CD4-positive, alpha-beta memory T cell (primary cell): ENCODE results near the gene FBXW8. TPM values are rescaled to one million over a fixed set of nuclear protein-coding genes. Genes with fewer than 3 reads are reported as not detected.

ENCODE experiments used
- CTCF ChIA-PET: fragments of 350-600 bp; sonication (Branson Sonifier 250); formaldehyde crosslinking; loops from one replicate; lab custom pipeline; 2021; ENCODE audit warnings: inconsistent platforms; ENCODE audit not compliant: partially characterized antibody; lab: Charles Lee
- POLR2A ChIA-PET: fragments of 350-600 bp; sonication (Branson Sonifier 250); formaldehyde crosslinking; loops from one replicate; lab custom pipeline; 2021; ENCODE audit not compliant: partially characterized antibody; lab: Charles Lee
- DNase-seq, 5 donors: peaks; one replicate each; pipeline versions ENCODE4 v3.0.0 to v3.0.0-alpha.2; 2020 to 2022; ENCODE audit warnings: mixed read lengths in 1 of 5
- H3K27ac ChIP-seq: one replicate; pipeline ENCODE4 v1.7.0; 2013; ENCODE audit warnings: low read depth, low read length
- H3K27me3 ChIP-seq: 2 replicates; pipeline ENCODE4 v1.7.0; 2013; ENCODE audit warnings: mild to moderate bottlenecking, low read length, moderate library complexity; ENCODE audit not compliant: insufficient read depth
- H3K36me3 ChIP-seq: 2 replicates; pipeline ENCODE4 v1.7.0; 2013; ENCODE audit warnings: mild to moderate bottlenecking, low read length, moderate library complexity; ENCODE audit not compliant: insufficient read depth
- H3K4me1 ChIP-seq: 2 replicates; pipeline ENCODE4 v1.7.0; 2013; ENCODE audit warnings: mild to moderate bottlenecking, low read length, moderate library complexity; ENCODE audit not compliant: insufficient read depth
- H3K4me3 ChIP-seq, 2 donors: one replicate each; pipeline ENCODE4 v1.7.0; 2013; ENCODE audit warnings: low read length in 2 of 2, mild to moderate bottlenecking in 1 of 2
- H3K9me3 ChIP-seq, 2 donors: one replicate each; pipeline ENCODE4 v1.7.0; 2013; ENCODE audit warnings: low read length in 2 of 2, control low read depth in 1 of 2; ENCODE audit not compliant: control insufficient read depth in 1 of 2
- H3K27ac Mint-ChIP-seq, 7 donors: one replicate each; pipeline ENCODE4 v1.8.0; 2020 to 2021; ENCODE audit warnings: mixed read lengths in 7 of 7, mild to moderate bottlenecking in 6 of 7, inconsistent platforms in 3 of 7, moderate library complexity in 3 of 7
- H3K27me3 Mint-ChIP-seq, 2 donors: one replicate each; pipeline ENCODE4 v1.8.0; 2020 to 2021; ENCODE audit warnings: mixed read lengths in 2 of 2
- H3K36me3 Mint-ChIP-seq, 2 donors: one replicate each; pipeline ENCODE4 v1.8.0; 2020 to 2021; ENCODE audit warnings: mixed read lengths in 2 of 2, inconsistent platforms in 1 of 2, mild to moderate bottlenecking in 1 of 2
- H3K4me1 Mint-ChIP-seq, 4 donors: one replicate each; pipeline ENCODE4 v1.8.0; 2020 to 2021; ENCODE audit warnings: mixed read lengths in 4 of 4, mild to moderate bottlenecking in 1 of 4
- H3K4me3 Mint-ChIP-seq, 8 donors: one replicate each; pipeline ENCODE4 v1.8.0; 2020 to 2021; ENCODE audit warnings: mixed read lengths in 8 of 8, mild to moderate bottlenecking in 7 of 8, moderate library complexity in 6 of 8, inconsistent platforms in 3 of 8
- H3K9me3 Mint-ChIP-seq, 8 donors: one replicate each; pipeline ENCODE4 v1.8.0; 2020 to 2021; ENCODE audit warnings: mixed read lengths in 8 of 8, mild to moderate bottlenecking in 5 of 8, inconsistent platforms in 3 of 8, moderate library complexity in 1 of 8
- intact Hi-C: fragments of 100-400 bp; cut with micrococcal nuclease; formaldehyde crosslinking; loops from one replicate; pipeline ENCODE4 v1.15.1; 2023
- polyA plus RNA-seq, 2 donors: library from polyadenylated mRNA; unstranded; fragments of 300-500 nt; fragmentation: Illumina TruSeq; gene quantifications; one replicate each; pipeline ENCODE4 v1.2.3, GENCODE V29; 2021
- total RNA-seq, 2 experiments: library from RNA; stranded (reverse); gene quantifications; one replicate each; pipeline ENCODE4 v1.2.3, GENCODE V29; 2021

Gene FBXW8
- total and polyA plus RNA-seq, 4 experiments from 2014 or later: 2.3 to 10.2 (median 7.0) TPM

GRCh38 chr12:117039891-117040309 lies 129.2 kb downstream of the FBXW8 start:
- H3K36me3 Mint-ChIP-seq: no peaks in the 10 kb centered on the region
- Histone ChIP-seq H3K27me3 (no peaks in the 10 kb centered on the region), H3K4me3 (no peak overlapping the region), H3K4me1 (no peaks in the 10 kb centered on the region), H3K36me3 (no peaks in the 10 kb centered on the region), H3K27ac (no peak overlapping the region), H3K9me3 (no peaks in the 10 kb centered on the region)
- intact Hi-C loops: no loop called here
- H3K27ac Mint-ChIP-seq: no peak overlapping the region
- no peak overlapping the region for H3K4me3 Mint-ChIP-seq
- CTCF ChIA-PET: no interaction called here
- no peaks in the 10 kb centered on the region for H3K4me1 Mint-ChIP-seq
- POLR2A ChIA-PET: no interaction called here
- no peaks in the 10 kb centered on the region for H3K9me3 Mint-ChIP-seq
- DNase-seq: no peak
- H3K27me3 Mint-ChIP-seq: no peaks in the 10 kb centered on the region

DNA sequence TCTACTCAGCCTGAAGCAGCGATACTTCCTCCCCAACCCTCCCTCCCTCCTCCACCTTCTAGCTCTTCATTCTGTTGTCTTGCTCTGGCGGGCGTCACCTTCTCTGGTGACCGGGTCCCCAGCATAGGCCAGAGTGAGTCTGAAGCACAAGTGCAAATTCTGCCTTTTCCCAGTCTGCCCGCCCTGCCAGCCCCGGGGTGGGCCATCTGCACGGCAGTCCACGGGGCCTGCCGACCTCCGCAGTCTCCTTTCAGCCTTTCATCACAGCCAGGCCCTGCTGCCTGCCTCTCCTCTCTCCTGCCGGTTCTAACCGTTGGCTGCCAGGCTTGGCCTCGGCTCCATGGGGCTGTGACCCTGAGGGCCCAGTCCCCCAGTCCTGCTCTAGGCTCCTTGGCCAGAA lies 129.7 kb downstream of the FBXW8 start:
- H3K9me3 ChIP-seq: no peaks in the 10 kb centered on the region
- no peak overlapping the region for H3K4me3 ChIP-seq
- intact Hi-C loops: no loop called here
- CTCF ChIA-PET: no interaction called here
- H3K27ac ChIP-seq: no peak overlapping the region
- no peaks in the 10 kb centered on the region for H3K4me1 ChIP-seq
- Mint-ChIP-seq H3K27me3 (no peaks in the 10 kb centered on the region), H3K4me3 (no peak overlapping the region), H3K4me1 (no peaks in the 10 kb centered on the region), H3K27ac (no peak overlapping the region), H3K9me3 (no peaks in the 10 kb centered on the region), H3K36me3 (no peaks in the 10 kb centered on the region)
- no peak for DNase-seq
- H3K36me3 ChIP-seq: no peaks in the 10 kb centered on the region
- POLR2A ChIA-PET: no interaction called here
- no peaks in the 10 kb centered on the region for H3K27me3 ChIP-seq

- Mint-ChIP-seq H3K36me3 (no peaks in the 10 kb centered on the region), H3K27me3 (no peaks in the 10 kb centered on the region), H3K4me1 (no peaks in the 10 kb centered on the region), H3K4me3 (no peak overlapping the region), H3K27ac (no peak overlapping the region), H3K9me3 (no peaks in the 10 kb centered on the region)
- ChIA-PET POLR2A (no interaction called here), CTCF (no interaction called here)
- Histone ChIP-seq H3K4me1 (no peaks in the 10 kb centered on the region), H3K36me3 (no peaks in the 10 kb centered on the region), H3K4me3 (no peak overlapping the region), H3K27me3 (no peaks in the 10 kb centered on the region), H3K27ac (no peak overlapping the region), H3K9me3 (no peaks in the 10 kb centered on the region)
- intact Hi-C loops: no loop called here
- DNase-seq: no peak
Observed at GRCh38 chr12:117041798-117042170, 131.0 kb downstream of the FBXW8 start.

DNA sequence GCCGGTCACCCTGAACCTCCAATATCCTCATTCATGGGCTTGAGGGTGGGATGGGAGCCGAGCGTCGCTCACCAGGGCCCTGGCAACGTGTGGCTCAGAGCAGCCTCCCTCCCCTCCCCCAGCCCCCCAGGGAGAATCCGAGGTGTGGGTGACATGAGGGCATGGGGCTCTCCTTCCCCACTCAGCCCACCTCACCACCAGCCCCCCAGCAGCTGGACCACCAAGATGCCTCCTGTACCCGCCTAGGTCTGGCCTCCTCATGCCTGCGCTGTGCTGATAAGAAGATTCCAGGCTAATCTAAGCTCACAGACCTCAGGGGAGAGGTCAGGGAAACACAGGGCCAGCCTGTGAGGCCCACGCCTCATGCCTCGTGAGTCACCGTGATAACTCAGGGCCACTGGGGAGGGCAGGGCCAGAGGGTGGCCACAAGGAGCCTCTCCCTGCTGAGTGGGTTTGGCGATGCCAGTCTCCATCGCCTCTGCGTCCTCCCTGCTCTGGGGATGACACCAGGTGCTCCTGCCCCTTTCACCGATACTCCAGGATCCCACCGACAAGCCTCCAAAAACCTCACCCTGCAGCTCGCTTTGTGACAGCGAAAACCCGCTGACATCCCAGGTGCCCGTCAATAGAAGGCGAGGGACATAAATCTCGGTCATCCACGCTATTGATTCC lies 131.6 kb downstream of the FBXW8 start:
- H3K27me3 Mint-ChIP-seq: no peaks in the 10 kb centered on the region
- no peaks in the 10 kb centered on the region for H3K9me3 ChIP-seq
- no peak overlapping the region for H3K4me3 Mint-ChIP-seq
- H3K27ac ChIP-seq: no peak overlapping the region
- no peaks in the 10 kb centered on the region for H3K4me1 Mint-ChIP-seq
- no peaks in the 10 kb centered on the region for H3K4me1 ChIP-seq
- CTCF ChIA-PET: no interaction called here
- H3K4me3 ChIP-seq: no peak overlapping the region
- POLR2A ChIA-PET: no interaction called here
- no peak for DNase-seq
- H3K9me3 Mint-ChIP-seq: no peaks in the 10 kb centered on the region
- H3K36me3 Mint-ChIP-seq: no peaks in the 10 kb centered on the region
- H3K27me3 ChIP-seq: no peaks in the 10 kb centered on the region
- no peak overlapping the region for H3K27ac Mint-ChIP-seq
- intact Hi-C loops: no loop called here
- H3K36me3 ChIP-seq: no peaks in the 10 kb centered on the region

- H3K9me3 ChIP-seq: no peaks in the 10 kb centered on the region
- POLR2A ChIA-PET: no interaction called here
- no peak for DNase-seq
- no peak overlapping the region for H3K27ac ChIP-seq
- H3K36me3 Mint-ChIP-seq: no peaks in the 10 kb centered on the region
- H3K36me3 ChIP-seq: no peaks in the 10 kb centered on the region
- H3K27me3 Mint-ChIP-seq: no peaks in the 10 kb centered on the region
- H3K27ac Mint-ChIP-seq: no peak overlapping the region
- intact Hi-C loops: no loop called here
- H3K4me3 Mint-ChIP-seq: no peak overlapping the region
- no peaks in the 10 kb centered on the region for H3K4me1 ChIP-seq
- no peaks in the 10 kb centered on the region for H3K9me3 Mint-ChIP-seq
- no peaks in the 10 kb centered on the region for H3K27me3 ChIP-seq
- CTCF ChIA-PET: no interaction called here
- no peaks in the 10 kb centered on the region for H3K4me1 Mint-ChIP-seq
- H3K4me3 ChIP-seq: no peak overlapping the region
Observed at GRCh38 chr12:117042862-117043261, 132.1 kb downstream of the FBXW8 start.

DNA sequence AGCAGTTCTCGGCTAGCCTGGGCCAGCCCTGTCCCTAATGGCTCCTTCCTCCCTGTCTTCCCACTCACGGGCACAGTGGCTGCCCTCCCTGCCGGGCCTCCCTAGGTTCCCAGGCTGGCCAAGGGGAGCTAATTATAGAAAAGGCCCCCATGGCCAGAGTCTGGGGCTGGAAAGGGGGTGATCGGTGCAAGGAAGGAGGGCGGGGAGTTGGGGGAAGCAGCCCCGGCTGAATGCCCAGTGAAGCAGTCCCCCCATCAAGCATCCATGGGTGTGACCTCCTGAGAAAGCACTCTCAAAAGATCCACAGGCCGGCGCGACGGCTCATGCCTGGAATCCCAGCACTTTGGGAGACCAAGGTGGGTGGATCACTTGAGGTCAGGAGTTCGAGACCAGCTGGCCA lies 133.6 kb downstream of the FBXW8 start:
- Mint-ChIP-seq H3K27ac (no peak overlapping the region), H3K4me3 (no peak overlapping the region), H3K27me3 (no peaks in the 10 kb centered on the region)

GRCh38 chr12:117044790-117045159 lies 134.0 kb downstream of the FBXW8 start:
- Histone ChIP-seq H3K36me3 (no peaks in the 10 kb centered on the region), H3K27me3 (no peaks in the 10 kb centered on the region), H3K27ac (no peak overlapping the region), H3K4me3 (no peak overlapping the region), H3K9me3 (no peaks in the 10 kb centered on the region), H3K4me1 (no peaks in the 10 kb centered on the region)
- intact Hi-C loops: no loop called here
- Mint-ChIP-seq H3K27me3 (no peaks in the 10 kb centered on the region), H3K36me3 (no peaks in the 10 kb centered on the region), H3K4me3 (no peak overlapping the region), H3K4me1 (no peaks in the 10 kb centered on the region), H3K27ac (no peak overlapping the region), H3K9me3 (no peaks in the 10 kb centered on the region)
- ChIA-PET POLR2A (no interaction called here), CTCF (no interaction called here)
- DNase-seq: no peak

More for the DNA sequence above, 133.6 kb downstream of the FBXW8 start:
- Histone ChIP-seq H3K4me3 (no peak overlapping the region), H3K36me3 (no peaks in the 10 kb centered on the region), H3K4me1 (no peaks in the 10 kb centered on the region), H3K27me3 (no peaks in the 10 kb centered on the region), H3K9me3 (no peaks in the 10 kb centered on the region), H3K27ac (no peak overlapping the region)
- Mint-ChIP-seq H3K36me3 (no peaks in the 10 kb centered on the region), H3K9me3 (no peaks in the 10 kb centered on the region), H3K4me1 (no peaks in the 10 kb centered on the region)
- ChIA-PET POLR2A (no interaction called here), CTCF (no interaction called here)
- intact Hi-C loops: no loop called here
- DNase-seq: no peak
